Memory B cell (primary cell): ENCODE measurements around the gene CNTN4.

ENCODE experiments used
- ATAC-seq: fragments of 150-1000 bp; cut with Tn5 transposase; 2 replicates; pipeline ENCODE4 v1.10.0; 2021; ENCODE audit warnings: low read depth, mild to moderate bottlenecking, moderate library complexity
- DNase-seq, 2 donors: peaks; one replicate each; pipeline ENCODE4 v3.0.0; 2022; ENCODE audit warnings: low spot score in 2 of 2
- H3K27ac Mint-ChIP-seq: one replicate; pipeline ENCODE4 v1.8.0; 2022; ENCODE audit warnings: mild to moderate bottlenecking, moderate library complexity, mixed read lengths
- H3K27me3 Mint-ChIP-seq: one replicate; pipeline ENCODE4 v1.8.0; 2022; ENCODE audit warnings: mixed read lengths
- H3K36me3 Mint-ChIP-seq: one replicate; pipeline ENCODE4 v1.8.0; 2022; ENCODE audit warnings: mild to moderate bottlenecking, mixed read lengths
- H3K4me1 Mint-ChIP-seq: one replicate; pipeline ENCODE4 v1.8.0; 2022; ENCODE audit warnings: mixed read lengths
- H3K4me3 Mint-ChIP-seq: one replicate; pipeline ENCODE4 v1.8.0; 2022; ENCODE audit warnings: mild to moderate bottlenecking, moderate library complexity, mixed read lengths
- H3K9me3 Mint-ChIP-seq: one replicate; pipeline ENCODE4 v1.8.0; 2022; ENCODE audit warnings: mixed read lengths

Gene CNTN4

GRCh38 chr3:2547049-2547448, 448.4 kb downstream of the CNTN4 start:
- ATAC-seq (no peak), DNase-seq (no peak)
- Mint-ChIP-seq H3K4me3 (no peak overlapping the region), H3K36me3 (no peaks in the 10 kb centered on the region), H3K9me3 (peaks cover 15% of the 10 kb centered on the region), H3K27me3 (no peaks in the 10 kb centered on the region), H3K27ac (no peak overlapping the region), H3K4me1 (no peaks in the 10 kb centered on the region)

GRCh38 chr3:2554656-2555055, 456.0 kb downstream of the CNTN4 start:
- no peak for ATAC-seq
- no peaks in the 10 kb centered on the region for H3K27me3 Mint-ChIP-seq
- H3K27ac Mint-ChIP-seq, result no peak overlapping the region
- no peaks in the 10 kb centered on the region for H3K4me1 Mint-ChIP-seq
- H3K36me3 Mint-ChIP-seq, result no peaks in the 10 kb centered on the region
- no peak overlapping the region for H3K4me3 Mint-ChIP-seq
- no peak for DNase-seq
- peaks cover 8% of the 10 kb centered on the region for H3K9me3 Mint-ChIP-seq

- H3K4me3 Mint-ChIP-seq, result no peak overlapping the region
- no peaks in the 10 kb centered on the region for H3K4me1 Mint-ChIP-seq
These were observed 460.1 kb downstream of the CNTN4 start for GRCh38 chr3:2558796-2559195.

GRCh38 chr3:2567451-2567850, 468.8 kb downstream of the CNTN4 start:
- H3K4me1 Mint-ChIP-seq, result no peaks in the 10 kb centered on the region
- ATAC-seq, result no peak
- DNase-seq, result no peak
- H3K4me3 Mint-ChIP-seq, result no peak overlapping the region
- peaks cover 2% of the 10 kb centered on the region for H3K9me3 Mint-ChIP-seq
- H3K27me3 Mint-ChIP-seq, result no peaks in the 10 kb centered on the region
- no peak overlapping the region for H3K27ac Mint-ChIP-seq
- no peaks in the 10 kb centered on the region for H3K36me3 Mint-ChIP-seq

More at GRCh38 chr3:2558796-2559195, 460.1 kb downstream of the CNTN4 start:
- no peaks in the 10 kb centered on the region for H3K36me3 Mint-ChIP-seq
- H3K9me3 Mint-ChIP-seq, result no peaks in the 10 kb centered on the region
- H3K27ac Mint-ChIP-seq, result no peak overlapping the region
- DNase-seq (no peak), ATAC-seq (no peak)
- H3K27me3 Mint-ChIP-seq, result no peaks in the 10 kb centered on the region

GRCh38 chr3:2568156-2568555, 469.5 kb downstream of the CNTN4 start:
- no peaks in the 10 kb centered on the region for H3K4me1 Mint-ChIP-seq
- H3K4me3 Mint-ChIP-seq, result no peak overlapping the region

GRCh38 chr3:2568929-2569328, 470.3 kb downstream of the CNTN4 start:
- Mint-ChIP-seq H3K4me1 (no peaks in the 10 kb centered on the region), H3K36me3 (no peaks in the 10 kb centered on the region), H3K4me3 (no peak overlapping the region), H3K27ac (no peak overlapping the region), H3K9me3 (peaks cover 4% of the 10 kb centered on the region), H3K27me3 (no peaks in the 10 kb centered on the region)
- DNase-seq (no peak), ATAC-seq (no peak)

More at GRCh38 chr3:2568156-2568555, 469.5 kb downstream of the CNTN4 start:
- Mint-ChIP-seq H3K27me3 (no peaks in the 10 kb centered on the region), H3K27ac (no peak overlapping the region), H3K36me3 (no peaks in the 10 kb centered on the region), H3K9me3 (peaks cover 2% of the 10 kb centered on the region)
- ATAC-seq, result no peak
- no peak for DNase-seq

GRCh38 chr3:2577571-2577970, 478.9 kb downstream of the CNTN4 start:
- H3K4me3 Mint-ChIP-seq, result no peak overlapping the region
- no peak for DNase-seq
- H3K27ac Mint-ChIP-seq, result no peak overlapping the region
- peaks cover 1% of the 10 kb centered on the region for H3K27me3 Mint-ChIP-seq
- no peaks in the 10 kb centered on the region for H3K36me3 Mint-ChIP-seq
- ATAC-seq, result no peak
- peaks cover 2% of the 10 kb centered on the region for H3K9me3 Mint-ChIP-seq
- H3K4me1 Mint-ChIP-seq, result no peaks in the 10 kb centered on the region

GRCh38 chr3:2578560-2578959, 479.9 kb downstream of the CNTN4 start:
- Mint-ChIP-seq H3K9me3 (no peaks in the 10 kb centered on the region), H3K4me3 (no peak overlapping the region), H3K27ac (no peak overlapping the region), H3K4me1 (no peaks in the 10 kb centered on the region), H3K27me3 (peaks cover 1% of the 10 kb centered on the region), H3K36me3 (no peaks in the 10 kb centered on the region)
- no peak for DNase-seq
- no peak for ATAC-seq

- Mint-ChIP-seq H3K27ac (no peak overlapping the region), H3K4me3 (no peak overlapping the region), H3K4me1 (no peaks in the 10 kb centered on the region), H3K9me3 (no peaks in the 10 kb centered on the region), H3K36me3 (no peaks in the 10 kb centered on the region), H3K27me3 (peaks cover 1% of the 10 kb centered on the region)
- DNase-seq, result no peak
- ATAC-seq, result no peak
These were observed 480.5 kb downstream of the CNTN4 start for GRCh38 chr3:2579206-2579605.

- no peak for ATAC-seq
- Mint-ChIP-seq H3K36me3 (no peaks in the 10 kb centered on the region), H3K27me3 (peaks cover 1% of the 10 kb centered on the region), H3K4me1 (no peaks in the 10 kb centered on the region), H3K9me3 (peaks cover 3% of the 10 kb centered on the region), H3K4me3 (no peak overlapping the region), H3K27ac (no peak overlapping the region)
- DNase-seq, result no peak
These were observed 484.4 kb downstream of the CNTN4 start for GRCh38 chr3:2583046-2583445.

- Mint-ChIP-seq H3K27ac (no peak overlapping the region), H3K27me3 (no peaks in the 10 kb centered on the region), H3K9me3 (peaks cover 3% of the 10 kb centered on the region), H3K36me3 (no peaks in the 10 kb centered on the region), H3K4me3 (no peak overlapping the region), H3K4me1 (no peaks in the 10 kb centered on the region)
- ATAC-seq (no peak), DNase-seq (no peak)
These were observed 490.8 kb downstream of the CNTN4 start for GRCh38 chr3:2589336-2589969.

GRCh38 chr3:2595486-2595885, 496.8 kb downstream of the CNTN4 start:
- no peaks in the 10 kb centered on the region for H3K36me3 Mint-ChIP-seq
- no peaks in the 10 kb centered on the region for H3K4me1 Mint-ChIP-seq
- no peaks in the 10 kb centered on the region for H3K27me3 Mint-ChIP-seq
- no peak overlapping the region for H3K27ac Mint-ChIP-seq
- ATAC-seq (no peak), DNase-seq (no peak)
- H3K9me3 Mint-ChIP-seq, result no peaks in the 10 kb centered on the region
- H3K4me3 Mint-ChIP-seq, result no peak overlapping the region

GRCh38 chr3:2597615-2598014, 498.9 kb downstream of the CNTN4 start:
- Mint-ChIP-seq H3K27me3 (no peaks in the 10 kb centered on the region), H3K4me1 (no peaks in the 10 kb centered on the region), H3K4me3 (no peak overlapping the region), H3K9me3 (no peaks in the 10 kb centered on the region), H3K36me3 (no peaks in the 10 kb centered on the region), H3K27ac (no peak overlapping the region)
- no peak for ATAC-seq
- DNase-seq, result no peak

- no peaks in the 10 kb centered on the region for H3K27me3 Mint-ChIP-seq
- H3K36me3 Mint-ChIP-seq, result no peaks in the 10 kb centered on the region
- H3K4me3 Mint-ChIP-seq, result no peak overlapping the region
These were observed 500.8 kb downstream of the CNTN4 start for GRCh38 chr3:2599471-2599870.

GRCh38 chr3:2603692-2604289, 505.1 kb downstream of the CNTN4 start:
- no peak overlapping the region for H3K4me3 Mint-ChIP-seq
- H3K36me3 Mint-ChIP-seq, result no peaks in the 10 kb centered on the region
- no peaks in the 10 kb centered on the region for H3K9me3 Mint-ChIP-seq
- H3K27me3 Mint-ChIP-seq, result no peaks in the 10 kb centered on the region
- no peak overlapping the region for H3K27ac Mint-ChIP-seq
- DNase-seq (no peak), ATAC-seq (no peak)
- no peaks in the 10 kb centered on the region for H3K4me1 Mint-ChIP-seq

More at GRCh38 chr3:2599471-2599870, 500.8 kb downstream of the CNTN4 start:
- no peaks in the 10 kb centered on the region for H3K9me3 Mint-ChIP-seq
- no peaks in the 10 kb centered on the region for H3K4me1 Mint-ChIP-seq
- ATAC-seq (no peak), DNase-seq (no peak)
- no peak overlapping the region for H3K27ac Mint-ChIP-seq
